CD4-positive, alpha-beta memory T cell (primary cell): Measurements from ENCODE around the gene TRIM63. TPM values are rescaled to one million over a fixed set of nuclear protein-coding genes. Genes with fewer than 3 reads are reported as not detected.

Experiments used
- CTCF ChIA-PET: fragments of 350-600 bp; sonication (Branson Sonifier 250); formaldehyde crosslinking; loops from one replicate; lab custom pipeline; 2021; ENCODE audit warnings: inconsistent platforms; ENCODE audit not compliant: partially characterized antibody; lab: Charles Lee
- POLR2A ChIA-PET: fragments of 350-600 bp; sonication (Branson Sonifier 250); formaldehyde crosslinking; loops from one replicate; lab custom pipeline; 2021; ENCODE audit not compliant: partially characterized antibody; lab: Charles Lee
- DNase-seq, 5 donors: peaks; one replicate each; pipeline versions ENCODE4 v3.0.0 to v3.0.0-alpha.2; 2020 to 2022; ENCODE audit warnings: mixed read lengths in 1 of 5
- H3K27ac ChIP-seq: one replicate; pipeline ENCODE4 v1.7.0; 2013; ENCODE audit warnings: low read depth, low read length
- H3K27me3 ChIP-seq: 2 replicates; pipeline ENCODE4 v1.7.0; 2013; ENCODE audit warnings: mild to moderate bottlenecking, low read length, moderate library complexity; ENCODE audit not compliant: insufficient read depth
- H3K36me3 ChIP-seq: 2 replicates; pipeline ENCODE4 v1.7.0; 2013; ENCODE audit warnings: mild to moderate bottlenecking, low read length, moderate library complexity; ENCODE audit not compliant: insufficient read depth
- H3K4me1 ChIP-seq: 2 replicates; pipeline ENCODE4 v1.7.0; 2013; ENCODE audit warnings: mild to moderate bottlenecking, low read length, moderate library complexity; ENCODE audit not compliant: insufficient read depth
- H3K4me3 ChIP-seq, 2 donors: one replicate each; pipeline ENCODE4 v1.7.0; 2013; ENCODE audit warnings: low read length in 2 of 2, mild to moderate bottlenecking in 1 of 2
- H3K9me3 ChIP-seq, 2 donors: one replicate each; pipeline ENCODE4 v1.7.0; 2013; ENCODE audit warnings: low read length in 2 of 2, control low read depth in 1 of 2; ENCODE audit not compliant: control insufficient read depth in 1 of 2
- H3K27ac Mint-ChIP-seq, 7 donors: one replicate each; pipeline ENCODE4 v1.8.0; 2020 to 2021; ENCODE audit warnings: mixed read lengths in 7 of 7, mild to moderate bottlenecking in 6 of 7, inconsistent platforms in 3 of 7, moderate library complexity in 3 of 7
- H3K27me3 Mint-ChIP-seq, 2 donors: one replicate each; pipeline ENCODE4 v1.8.0; 2020 to 2021; ENCODE audit warnings: mixed read lengths in 2 of 2
- H3K36me3 Mint-ChIP-seq, 2 donors: one replicate each; pipeline ENCODE4 v1.8.0; 2020 to 2021; ENCODE audit warnings: mixed read lengths in 2 of 2, inconsistent platforms in 1 of 2, mild to moderate bottlenecking in 1 of 2
- H3K4me1 Mint-ChIP-seq, 4 donors: one replicate each; pipeline ENCODE4 v1.8.0; 2020 to 2021; ENCODE audit warnings: mixed read lengths in 4 of 4, mild to moderate bottlenecking in 1 of 4
- H3K4me3 Mint-ChIP-seq, 8 donors: one replicate each; pipeline ENCODE4 v1.8.0; 2020 to 2021; ENCODE audit warnings: mixed read lengths in 8 of 8, mild to moderate bottlenecking in 7 of 8, moderate library complexity in 6 of 8, inconsistent platforms in 3 of 8
- H3K9me3 Mint-ChIP-seq, 8 donors: one replicate each; pipeline ENCODE4 v1.8.0; 2020 to 2021; ENCODE audit warnings: mixed read lengths in 8 of 8, mild to moderate bottlenecking in 5 of 8, inconsistent platforms in 3 of 8, moderate library complexity in 1 of 8
- intact Hi-C: fragments of 100-400 bp; cut with micrococcal nuclease; formaldehyde crosslinking; loops from one replicate; pipeline ENCODE4 v1.15.1; 2023
- polyA plus RNA-seq, 2 donors: library from polyadenylated mRNA; unstranded; fragments of 300-500 nt; fragmentation: Illumina TruSeq; gene quantifications; one replicate each; pipeline ENCODE4 v1.2.3, GENCODE V29; 2021
- total RNA-seq, 2 experiments: library from RNA; stranded (reverse); gene quantifications; one replicate each; pipeline ENCODE4 v1.2.3, GENCODE V29; 2021

Gene TRIM63
- total RNA-seq (not detected), polyA plus RNA-seq (not detected)

- ChIA-PET CTCF (no interaction called here), POLR2A (no interaction called here)
- DNase-seq: no peak
- Histone ChIP-seq H3K4me1 (no peaks in the 10 kb centered on the region), H3K27me3 (no peaks in the 10 kb centered on the region), H3K27ac (no peak within 1 kb of the TSS), H3K36me3 (no peaks in the 10 kb centered on the region), H3K4me3 (no peak within 1 kb of the TSS), H3K9me3 (no peaks in the 10 kb centered on the region)
- intact Hi-C loops: no loop called here
- peaks cover 5 to 25% of the 10 kb centered on the region in 2 donors for H3K27me3 Mint-ChIP-seq
- no peak within 1 kb of the TSS for H3K4me3 Mint-ChIP-seq
- no peaks in the 10 kb centered on the region for H3K9me3 Mint-ChIP-seq
- H3K36me3 Mint-ChIP-seq: no peaks in the 10 kb centered on the region
- no peak within 1 kb of the TSS for H3K27ac Mint-ChIP-seq
- H3K4me1 Mint-ChIP-seq: no peaks in the 10 kb centered on the region
Measured at GRCh38 chr1:26067432-26067911, at the start of gene TRIM63. TRIM63 (minus strand) TSS chr1:26067630; CDS start chr1:26067494, 136 bp downstream.

- no peaks in the 10 kb centered on the region for H3K9me3 Mint-ChIP-seq
- Histone ChIP-seq H3K4me3 (no peak overlapping the region), H3K4me1 (peaks cover 34% of the 10 kb centered on the region), H3K36me3 (peaks cover 27% of the 10 kb centered on the region), H3K27ac (no peak overlapping the region), H3K27me3 (no peaks in the 10 kb centered on the region), H3K9me3 (no peaks in the 10 kb centered on the region)
- H3K27ac Mint-ChIP-seq: peak overlapping the region in 3 of 7 donors; percentile 25 to 65 (median 41)
- intact Hi-C loops: no loop called here
- CTCF ChIA-PET: interaction anchor here (1.1 to 14.8 kb wide), 6 partner anchors 8 to 31 kb away, joined by 4 to 296 read pairs (median 12); no protein-coding TSS in a partner anchor
- POLR2A ChIA-PET: interaction anchor here (1.3 to 6.9 kb wide), 2 partner anchors 11 to 207 kb away, joined by 3 to 189 read pairs; no protein-coding TSS in a partner anchor
- peaks cover 15 to 45% (median 33%) of the 10 kb centered on the region in 4 donors for H3K4me1 Mint-ChIP-seq
- no peaks in the 10 kb centered on the region for H3K27me3 Mint-ChIP-seq
- DNase-seq: no peak
- peak overlapping the region in 5 of 8 donors; percentile 12 to 74 (median 17) for H3K4me3 Mint-ChIP-seq
- peaks cover 12 to 46% of the 10 kb centered on the region in 2 donors for H3K36me3 Mint-ChIP-seq
Measured at GRCh38 chr1:26114165-26114927, 46.9 kb upstream of the TRIM63 start.

GRCh38 chr1:26112407-26112775 lies 45.0 kb upstream of the TRIM63 start:
- peaks cover 34% of the 10 kb centered on the region for H3K4me1 ChIP-seq
- ChIA-PET CTCF (interaction anchor here (0.7 to 14.8 kb wide), 6 partner anchors 10 to 115 kb away, joined by 3 to 296 read pairs (median 5); partner anchors contain the start of genes PAFAH2 and ZNF593), POLR2A (interaction anchor here (0.6 to 6.9 kb wide), 9 partner anchors 13 to 494 kb away, joined by 3 to 189 read pairs (median 4); partner anchors contain the start of gene CEP85)
- Mint-ChIP-seq H3K27ac (peak overlapping the region; percentile 80 to 97 (median 92)), H3K4me1 (peaks cover 15 to 41% (median 32%) of the 10 kb centered on the region in 4 donors), H3K27me3 (no peaks in the 10 kb centered on the region), H3K9me3 (no peaks in the 10 kb centered on the region), H3K4me3 (peak overlapping the region; percentile 87 to 95 (median 94)), H3K36me3 (peaks cover 7 to 30% of the 10 kb centered on the region in 2 donors)
- no peak for DNase-seq
- intact Hi-C loops: no loop called here
- H3K27ac ChIP-seq: peak overlapping the region; percentile 77
- H3K27me3 ChIP-seq: no peaks in the 10 kb centered on the region
- H3K36me3 ChIP-seq: peaks cover 13% of the 10 kb centered on the region
- peak overlapping the region; percentile 2 to 91 for H3K4me3 ChIP-seq
- no peaks in the 10 kb centered on the region for H3K9me3 ChIP-seq

GRCh38 chr1:26111530-26112406 lies 44.3 kb upstream of the TRIM63 start, which contains the start of gene PDIK1L:
PDIK1L (plus strand) TSS chr1:26111824; CDS start chr1:26114309, 2,485 bp downstream.
- peak within 1 kb of the TSS; percentile 88 to 98 (median 94) for H3K27ac Mint-ChIP-seq
- peak within 1 kb of the TSS; percentile 77 for H3K27ac ChIP-seq
- CTCF ChIA-PET: interaction anchor here (0.8 to 14.8 kb wide), 6 partner anchors 11 to 114 kb away, joined by 3 to 296 read pairs (median 8); partner anchors contain the start of genes PAFAH2 and ZNF593
- no peaks in the 10 kb centered on the region for H3K27me3 ChIP-seq
- no peaks in the 10 kb centered on the region for H3K9me3 ChIP-seq
- H3K4me1 ChIP-seq: peaks cover 34% of the 10 kb centered on the region
- H3K4me3 ChIP-seq: peak within 1 kb of the TSS; percentile 49 to 91
- H3K36me3 ChIP-seq: peaks cover 13% of the 10 kb centered on the region
- POLR2A ChIA-PET: interaction anchor here (0.7 to 6.9 kb wide), 15 partner anchors 8 to 493 kb away, joined by 3 to 189 read pairs (median 4); partner anchors contain the start of genes CD52, CEP85 and HMGN2
- peaks cover 15 to 41% (median 32%) of the 10 kb centered on the region in 4 donors for H3K4me1 Mint-ChIP-seq
- H3K4me3 Mint-ChIP-seq: peak within 1 kb of the TSS; percentile 92 to 96 (median 95)
- no peaks in the 10 kb centered on the region for H3K27me3 Mint-ChIP-seq
- peak; percentile 93 to 94 (median 94) for DNase-seq
- intact Hi-C loops: loop anchor here (1.0 kb wide), 3 partner anchors 15 to 361 kb away; partner anchors contain the start of genes CEP85 and HMGN2
- H3K36me3 Mint-ChIP-seq: peaks cover 7 to 27% of the 10 kb centered on the region in 2 donors
- no peaks in the 10 kb centered on the region for H3K9me3 Mint-ChIP-seq

DNA sequence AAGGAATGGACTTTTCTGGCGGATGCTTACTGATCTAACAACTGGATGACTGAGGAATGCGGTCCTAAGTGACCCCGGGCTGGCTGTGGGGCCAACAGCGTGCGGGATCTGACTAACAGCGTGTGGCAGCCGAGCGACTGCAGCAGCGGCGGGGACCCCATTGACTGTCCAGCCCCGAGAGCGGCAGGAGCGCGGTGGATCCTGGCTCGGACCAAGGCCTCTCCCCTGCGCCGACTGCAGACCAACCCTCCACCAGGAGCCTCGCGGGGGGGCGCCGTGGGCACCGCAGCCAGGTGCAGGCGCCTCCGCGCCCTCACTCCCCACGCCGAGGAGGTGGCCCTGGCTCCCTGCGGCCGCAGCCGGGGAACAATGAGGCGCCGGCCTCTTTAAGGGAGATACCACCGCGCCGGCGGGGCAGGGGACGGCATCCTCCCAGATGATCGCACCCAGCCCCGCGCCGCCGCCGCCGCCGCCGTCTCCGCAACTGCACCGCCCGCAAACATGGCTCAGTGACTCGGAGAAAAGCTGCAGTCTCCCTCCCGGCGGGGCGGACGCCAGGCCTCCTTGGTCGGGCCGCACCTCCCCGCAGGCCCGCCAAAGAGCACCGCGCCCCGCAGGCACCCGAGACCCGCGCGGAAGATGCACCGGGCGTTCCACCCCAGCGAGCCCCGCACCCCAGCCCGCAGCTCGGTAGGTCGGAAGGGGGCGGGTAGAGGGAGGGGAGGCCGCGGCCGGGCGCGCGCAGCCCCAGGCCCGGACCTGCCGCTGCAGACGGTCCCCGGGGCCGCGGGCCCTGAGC lies 43.5 kb upstream of the TRIM63 start:
- intact Hi-C loops: loop anchor here (1.0 kb wide), 3 partner anchors 15 to 361 kb away; partner anchors contain the start of genes CEP85 and HMGN2

More for the DNA sequence above, 43.5 kb upstream of the TRIM63 start:
- peaks cover 34% of the 10 kb centered on the region for H3K4me1 ChIP-seq
- no peaks in the 10 kb centered on the region for H3K9me3 ChIP-seq
- Mint-ChIP-seq H3K4me3 (peak overlapping the region; percentile 83 to 96 (median 92)), H3K27ac (peak overlapping the region; percentile 84 to 95 (median 92)), H3K27me3 (no peaks in the 10 kb centered on the region), H3K4me1 (peaks cover 15 to 41% (median 32%) of the 10 kb centered on the region in 4 donors), H3K9me3 (no peaks in the 10 kb centered on the region), H3K36me3 (peaks cover 7 to 24% of the 10 kb centered on the region in 2 donors)
- no peaks in the 10 kb centered on the region for H3K27me3 ChIP-seq
- peak overlapping the region; percentile 77 for H3K27ac ChIP-seq
- ChIA-PET POLR2A (interaction anchor here (0.7 to 6.9 kb wide), 12 partner anchors 9 to 361 kb away, joined by 3 to 189 read pairs (median 6); partner anchors contain the start of genes CD52, CEP85 and HMGN2), CTCF (interaction anchor here (0.7 to 14.8 kb wide), 5 partner anchors 12 to 51 kb away, joined by 3 to 296 read pairs (median 11); no protein-coding TSS in a partner anchor)
- DNase-seq: peak; percentile 79 to 83 (median 81)
- H3K4me3 ChIP-seq: peak overlapping the region; percentile 49 to 91
- H3K36me3 ChIP-seq: peaks cover 13% of the 10 kb centered on the region
